Stimulated activated naive B cell treated with anti-CD40 and anti-IgM and Interleukin-4, amounts not matched to agents 10 μg/mL and 1 μg/mL and 100 μg/mL, for 72 hours (primary cell): ENCODE data around the gene HADH.

Experiments used
- ATAC-seq, 2 donors: fragments of 150-1000 bp; cut with Tn5 transposase; replicated peaks; 2 replicates each; pipeline ENCODE4 v1.10.0; 2021; ENCODE audit warnings: moderate library complexity in 1 of 2
- DNase-seq: peaks from one replicate; pipeline ENCODE4 v3.0.0; 2021
- H3K27ac Mint-ChIP-seq: one replicate; pipeline ENCODE4 v1.8.0; 2022; ENCODE audit warnings: mild to moderate bottlenecking, mixed read lengths
- H3K27me3 Mint-ChIP-seq, 2 donors: one replicate each; pipeline ENCODE4 v1.8.0; 2022; ENCODE audit warnings: mixed read lengths in 2 of 2
- H3K36me3 Mint-ChIP-seq, 2 donors: one replicate each; pipeline ENCODE4 v1.8.0; 2022; ENCODE audit warnings: mixed read lengths in 2 of 2, mild to moderate bottlenecking in 1 of 2
- H3K4me1 Mint-ChIP-seq, 2 donors: one replicate each; pipeline ENCODE4 v1.8.0; 2022; ENCODE audit warnings: mixed read lengths in 2 of 2, mild to moderate bottlenecking in 1 of 2
- H3K4me3 Mint-ChIP-seq, 2 donors: one replicate each; pipeline ENCODE4 v1.8.0; 2022; ENCODE audit warnings: mild to moderate bottlenecking in 2 of 2, mixed read lengths in 2 of 2, moderate library complexity in 1 of 2
- H3K9me3 Mint-ChIP-seq, 2 donors: one replicate each; pipeline ENCODE4 v1.8.0; 2022; ENCODE audit warnings: mixed read lengths in 2 of 2, mild to moderate bottlenecking in 1 of 2

The HADH gene

GRCh38 chr4:108030332-108030731, 40.6 kb downstream of the HADH start:
- H3K36me3 Mint-ChIP-seq: peaks cover 32 to 50% of the 10 kb centered on the region in 2 donors
- H3K9me3 Mint-ChIP-seq: no peaks in the 10 kb centered on the region
- peak; percentile 32 for DNase-seq
- H3K27ac Mint-ChIP-seq: peak overlapping the region; percentile 0
- H3K4me3 Mint-ChIP-seq: no peak overlapping the region
- H3K4me1 Mint-ChIP-seq: peaks cover 10 to 18% of the 10 kb centered on the region in 2 donors
- no peaks in the 10 kb centered on the region for H3K27me3 Mint-ChIP-seq
- ATAC-seq: peak; percentile 94 to 96

- H3K27ac Mint-ChIP-seq: no peak overlapping the region
- DNase-seq (no peak), ATAC-seq (no peak)
- peaks cover 30 to 52% of the 10 kb centered on the region in 2 donors for H3K36me3 Mint-ChIP-seq
- no peaks in the 10 kb centered on the region for H3K27me3 Mint-ChIP-seq
- no peak overlapping the region for H3K4me3 Mint-ChIP-seq
- no peaks in the 10 kb centered on the region for H3K9me3 Mint-ChIP-seq
- peaks cover 17 to 28% of the 10 kb centered on the region in 2 donors for H3K4me1 Mint-ChIP-seq
These were observed 41.9 kb downstream of the HADH start for GRCh38 chr4:108031427-108032083.

GRCh38 chr4:108033348-108033747, 43.7 kb downstream of the HADH start:
- peaks cover 28 to 42% of the 10 kb centered on the region in 2 donors for H3K36me3 Mint-ChIP-seq
- H3K9me3 Mint-ChIP-seq: no peaks in the 10 kb centered on the region
- H3K27me3 Mint-ChIP-seq: no peaks in the 10 kb centered on the region
- no peak for DNase-seq
- ATAC-seq: no peak
- H3K4me3 Mint-ChIP-seq: no peak overlapping the region
- H3K4me1 Mint-ChIP-seq: peaks cover 17 to 29% of the 10 kb centered on the region in 2 donors
- H3K27ac Mint-ChIP-seq: no peak overlapping the region

GRCh38 chr4:108034565-108034964, 44.9 kb downstream of the HADH start:
- Mint-ChIP-seq H3K4me1 (peaks cover 13 to 22% of the 10 kb centered on the region in 2 donors), H3K9me3 (no peaks in the 10 kb centered on the region), H3K27me3 (no peaks in the 10 kb centered on the region), H3K4me3 (no peak overlapping the region), H3K27ac (no peak overlapping the region), H3K36me3 (peaks cover 25 to 36% of the 10 kb centered on the region in 2 donors)
- ATAC-seq (no peak), DNase-seq (no peak)

- ATAC-seq: peak; percentile 75 to 86
- Mint-ChIP-seq H3K4me1 (peaks cover 11 to 12% of the 10 kb centered on the region in 2 donors), H3K36me3 (peaks cover 16 to 29% of the 10 kb centered on the region in 2 donors), H3K27ac (peak overlapping the region; percentile 59), H3K27me3 (no peaks in the 10 kb centered on the region), H3K4me3 (peak overlapping the region in 1 of 2 donors; percentile 47), H3K9me3 (no peaks in the 10 kb centered on the region)
- peak; percentile 6 for DNase-seq
These were observed 46.0 kb downstream of the HADH start for GRCh38 chr4:108035691-108036090.

- H3K27ac Mint-ChIP-seq: peak overlapping the region; percentile 51
- H3K4me3 Mint-ChIP-seq: peak overlapping the region in 1 of 2 donors; percentile 43
- H3K9me3 Mint-ChIP-seq: no peaks in the 10 kb centered on the region
- peaks cover 11 to 12% of the 10 kb centered on the region in 2 donors for H3K4me1 Mint-ChIP-seq
- ATAC-seq (peak; percentile 90 to 91), DNase-seq (peak; percentile 5)
- no peaks in the 10 kb centered on the region for H3K27me3 Mint-ChIP-seq
- H3K36me3 Mint-ChIP-seq: peaks cover 16 to 26% of the 10 kb centered on the region in 2 donors
These were observed 46.5 kb downstream of the HADH start for GRCh38 chr4:108036213-108036612.

GRCh38 chr4:108037884-108038283, 48.2 kb downstream of the HADH start:
- Mint-ChIP-seq H3K9me3 (no peaks in the 10 kb centered on the region), H3K36me3 (peaks cover 12 to 25% of the 10 kb centered on the region in 2 donors), H3K27ac (no peak overlapping the region), H3K4me1 (peaks cover 11 to 12% of the 10 kb centered on the region in 2 donors), H3K27me3 (no peaks in the 10 kb centered on the region), H3K4me3 (no peak overlapping the region)
- ATAC-seq: no peak
- no peak for DNase-seq

GRCh38 chr4:108042927-108043326, 53.2 kb downstream of the HADH start:
- H3K9me3 Mint-ChIP-seq: no peaks in the 10 kb centered on the region
- H3K27me3 Mint-ChIP-seq: no peaks in the 10 kb centered on the region
- DNase-seq (no peak), ATAC-seq (no peak)
- H3K27ac Mint-ChIP-seq: no peak overlapping the region
- H3K4me3 Mint-ChIP-seq: no peak overlapping the region
- H3K36me3 Mint-ChIP-seq: peaks cover 8 to 15% of the 10 kb centered on the region in 2 donors
- H3K4me1 Mint-ChIP-seq: no peaks in the 10 kb centered on the region

- DNase-seq: no peak
- ATAC-seq: no peak
- H3K4me3 Mint-ChIP-seq: no peak overlapping the region
- no peaks in the 10 kb centered on the region for H3K4me1 Mint-ChIP-seq
- H3K27ac Mint-ChIP-seq: no peak overlapping the region
- no peaks in the 10 kb centered on the region for H3K27me3 Mint-ChIP-seq
- no peaks in the 10 kb centered on the region for H3K9me3 Mint-ChIP-seq
- H3K36me3 Mint-ChIP-seq: peaks cover 8 to 15% of the 10 kb centered on the region in 2 donors
These were observed 53.8 kb downstream of the HADH start for GRCh38 chr4:108043526-108043925.

- H3K36me3 Mint-ChIP-seq: peaks cover 6 to 13% of the 10 kb centered on the region in 2 donors
- H3K27me3 Mint-ChIP-seq: no peaks in the 10 kb centered on the region
- no peaks in the 10 kb centered on the region for H3K9me3 Mint-ChIP-seq
- DNase-seq (no peak), ATAC-seq (no peak)
- H3K4me3 Mint-ChIP-seq: no peak overlapping the region
- peaks cover 0 to 6% of the 10 kb centered on the region in 2 donors for H3K4me1 Mint-ChIP-seq
- H3K27ac Mint-ChIP-seq: no peak overlapping the region
These were observed 55.4 kb downstream of the HADH start for GRCh38 chr4:108044951-108045686.

GRCh38 chr4:108045687-108046024, 56.0 kb downstream of the HADH start:
- Mint-ChIP-seq H3K4me3 (no peak overlapping the region), H3K9me3 (no peaks in the 10 kb centered on the region), H3K27me3 (no peaks in the 10 kb centered on the region), H3K36me3 (peaks cover 6 to 12% of the 10 kb centered on the region in 2 donors), H3K4me1 (peaks cover 0 to 8% of the 10 kb centered on the region in 2 donors), H3K27ac (no peak overlapping the region)
- DNase-seq (no peak), ATAC-seq (no peak)

- H3K36me3 Mint-ChIP-seq: peaks cover 6 to 10% of the 10 kb centered on the region in 2 donors
- H3K4me1 Mint-ChIP-seq: peaks cover under 1 to 8% of the 10 kb centered on the region in 2 donors
- DNase-seq (no peak), ATAC-seq (no peak)
- no peaks in the 10 kb centered on the region for H3K9me3 Mint-ChIP-seq
- H3K27ac Mint-ChIP-seq: no peak overlapping the region
- no peak overlapping the region for H3K4me3 Mint-ChIP-seq
- no peaks in the 10 kb centered on the region for H3K27me3 Mint-ChIP-seq
These were observed 57.5 kb downstream of the HADH start for GRCh38 chr4:108047199-108047598.

GRCh38 chr4:108048157-108048556, 58.5 kb downstream of the HADH start:
- no peak overlapping the region for H3K4me3 Mint-ChIP-seq
- no peaks in the 10 kb centered on the region for H3K27me3 Mint-ChIP-seq
- no peak for DNase-seq
- no peaks in the 10 kb centered on the region for H3K9me3 Mint-ChIP-seq
- H3K4me1 Mint-ChIP-seq: peaks cover 5 to 13% of the 10 kb centered on the region in 2 donors
- H3K27ac Mint-ChIP-seq: no peak overlapping the region
- no peak for ATAC-seq
- H3K36me3 Mint-ChIP-seq: peaks cover 8 to 9% of the 10 kb centered on the region in 2 donors

GRCh38 chr4:108048997-108049396, 59.3 kb downstream of the HADH start:
- Mint-ChIP-seq H3K4me3 (peak overlapping the region in 1 of 2 donors; percentile 73), H3K36me3 (peaks cover 5 to 9% of the 10 kb centered on the region in 2 donors)

GRCh38 chr4:108049406-108049805, 59.7 kb downstream of the HADH start:
- Mint-ChIP-seq H3K27me3 (no peaks in the 10 kb centered on the region), H3K9me3 (no peaks in the 10 kb centered on the region), H3K4me3 (peak overlapping the region; percentile 73 to 79), H3K36me3 (peaks cover 4 to 9% of the 10 kb centered on the region in 2 donors), H3K27ac (peak overlapping the region; percentile 20), H3K4me1 (peaks cover 5 to 21% of the 10 kb centered on the region in 2 donors)
- ATAC-seq (no peak), DNase-seq (no peak)

More at GRCh38 chr4:108048997-108049396, 59.3 kb downstream of the HADH start:
- H3K4me1 Mint-ChIP-seq: peaks cover 5 to 21% of the 10 kb centered on the region in 2 donors
- DNase-seq: no peak
- no peaks in the 10 kb centered on the region for H3K27me3 Mint-ChIP-seq
- no peaks in the 10 kb centered on the region for H3K9me3 Mint-ChIP-seq
- ATAC-seq: no peak
- H3K27ac Mint-ChIP-seq: peak overlapping the region; percentile 20
